Measurements from ENCODE around the gene SORCS2.

- TF ChIP-seq POLR2AphosphoS5 (IDR thresholded peaks at IDR 0.05; ENCODE audit: low read depth, low read length) = no peak
- TF ChIP-seq CTCF (IDR thresholded peaks at IDR 0.05; ENCODE audit: control extremely low read depth in 1 of 3, insufficient read depth in 1 of 3, low read depth in 1 of 3, low read length in 3 of 3) = no peak
- TF ChIP-seq ZNF274 (IDR thresholded peaks at IDR 0.05; ENCODE audit: borderline replicate concordance, extremely low read depth, low read length) = no peak
- no peak for TF ChIP-seq GTF2F1 (IDR thresholded peaks at IDR 0.05; ENCODE audit: borderline replicate concordance, low read depth, low read length)
- TF ChIP-seq SP1 (IDR thresholded peaks at IDR 0.05; ENCODE audit: low read depth, low read length) = no peak
- no peak for TF ChIP-seq YY1 (IDR thresholded peaks at IDR 0.05; ENCODE audit: low read depth, low read length)
These were observed 47.5 kb downstream of the SORCS2 start for GRCh38 chr4:7239844-7240243.
